SK-N-SH (cell line): ENCODE results near the gene KCNAB1. TPM values are rescaled to one million over a fixed set of nuclear protein-coding genes. Genes with fewer than 3 reads are reported as not detected.
A peak's percentile ranks its signal among the peaks of the same experiment; 100 is the strongest.

Source experiments
- CTCF ChIA-PET: fragments of 300-600, 350-600 bp; formaldehyde crosslinking; extraction: SDS; loops from one replicate; lab custom pipeline; 2021; lab: Yijun Ruan, JAX
- POLR2A ChIA-PET: fragments of 350-600 bp; sonication (Branson Sonifier 250); formaldehyde crosslinking; extraction: SDS; loops from one replicate; lab custom pipeline; 2020; ENCODE audit warnings: antibody characterized with exemption, inconsistent platforms; lab: Yijun Ruan, JAX
- DNase-seq: peaks from one replicate; pipeline ENCODE4 v3.0.0; 2012
- H2AFZ ChIP-seq: fragments of 200-600 bp; sonication (generic); 2 replicates; pipeline ENCODE4 v1.8.1; 2016; ENCODE audit warnings: antibody characterized with exemption, mild to moderate bottlenecking, low read depth
- H3F3A ChIP-seq: fragments of 200-600 bp; sonication (generic); replicated peaks from 2 replicates; pipeline ENCODE3; 2016; ENCODE audit warnings: antibody characterized with exemption, mild to moderate bottlenecking; ENCODE audit not compliant: insufficient read depth
- H3K27ac ChIP-seq, 2 experiments: fragments of 200-500 bp in 1 of 2; fragments of 200-600 bp in 1 of 2; sonication (Bioruptor generic) in 1 of 2; sonication (generic), shearing (Covaris generic) in 1 of 2; 2 replicates each; pipeline versions ENCODE4 v1.5.1 to v1.6.1; 2014 to 2016; ENCODE audit warnings: low read depth in 2 of 2, inconsistent platforms in 1 of 2, low read length in 1 of 2, mild to moderate bottlenecking in 1 of 2, mixed read lengths in 1 of 2
- H3K27me3 ChIP-seq: fragments of 200-600 bp; sonication (generic), shearing (Covaris generic); 2 replicates; pipeline ENCODE4 v1.6.1; 2016; ENCODE audit warnings: mixed run types; ENCODE audit not compliant: insufficient read depth
- H3K36me3 ChIP-seq, 2 experiments: fragments of 200-500 bp in 1 of 2; fragments of 200-600 bp in 1 of 2; sonication (Bioruptor generic) in 1 of 2; sonication (generic) in 1 of 2; replicated peaks in 1 of 2; 2 replicates each; pipeline versions ENCODE3 to v1.5.1; 2014 to 2016; ENCODE audit warnings: low read length in 1 of 2, mild to moderate bottlenecking in 1 of 2; ENCODE audit not compliant: insufficient read depth in 2 of 2, control insufficient read depth in 1 of 2
- H3K4me1 ChIP-seq, 2 experiments: fragments of 200-500 bp in 1 of 2; fragments of 200-600 bp in 1 of 2; sonication (Bioruptor generic) in 1 of 2; sonication (generic), shearing (Covaris generic) in 1 of 2; 2 replicates each; pipeline versions ENCODE4 v1.5.1 to v1.6.1; 2014 to 2016; ENCODE audit warnings: low read depth in 1 of 2, low read length in 1 of 2, mixed run types in 1 of 2; ENCODE audit not compliant: insufficient read depth in 2 of 2, control insufficient read depth in 1 of 2
- H3K4me2 ChIP-seq: fragments of 200-600 bp; sonication (generic), shearing (Covaris generic); 2 replicates; pipeline ENCODE4 v1.6.1; 2017; ENCODE audit warnings: mixed run types
- H3K4me3 ChIP-seq, 2 experiments: fragments of 200-500 bp in 1 of 2; fragments of 200-600 bp in 1 of 2; sonication (Bioruptor generic) in 1 of 2; sonication (generic), shearing (Covaris generic) in 1 of 2; 2 replicates each; pipeline versions ENCODE4 v1.5.1 to v1.8.1; 2014 to 2016; ENCODE audit warnings: low read depth in 2 of 2, inconsistent platforms in 1 of 2, low read length in 1 of 2, mild to moderate bottlenecking in 1 of 2, mixed read lengths in 1 of 2, moderate library complexity in 1 of 2
- H3K79me2 ChIP-seq: fragments of 200-600 bp; sonication (generic); 2 replicates; pipeline ENCODE4 v1.8.1; 2017; ENCODE audit warnings: mild to moderate bottlenecking; ENCODE audit not compliant: insufficient read depth
- H3K9ac ChIP-seq: fragments of 200-600 bp; sonication (generic); 2 replicates; pipeline ENCODE4 v1.6.1; 2017; ENCODE audit warnings: mixed run types
- H3K9me2 ChIP-seq: fragments of 200-600 bp; sonication (generic); 2 replicates; pipeline ENCODE4 v1.6.1; 2017; ENCODE audit warnings: mixed run types
- H3K9me3 ChIP-seq: fragments of 200-600 bp; sonication (generic); 2 replicates; pipeline ENCODE4 v1.6.1; 2017; ENCODE audit warnings: mixed run types, mild to moderate bottlenecking, moderate library complexity
- H4K20me1 ChIP-seq: fragments of 200-600 bp; sonication (generic); 2 replicates; pipeline ENCODE4 v1.6.1; 2017; ENCODE audit warnings: mild to moderate bottlenecking, mixed run types; ENCODE audit not compliant: insufficient read depth
- CHD2 ChIP-seq: fragments of 150-350 bp; IDR thresholded peaks from 2 replicates; pipeline ENCODE4 v1.6.1; 2018; ENCODE audit warnings: low read length; ENCODE audit not compliant: partially characterized antibody
- ELF1 ChIP-seq: IDR thresholded peaks from 2 replicates; pipeline ENCODE4 v1.4.0; 2012
- EP300 ChIP-seq, 2 experiments: IDR thresholded peaks; 2 replicates each; pipeline versions ENCODE4 v1.4.0 to v1.6.1; 2012; ENCODE audit warnings: borderline replicate concordance in 1 of 2, low read depth in 1 of 2, low read length in 1 of 2
- FOSL2 ChIP-seq: IDR thresholded peaks from 2 replicates; pipeline ENCODE4 v1.4.0; 2012; ENCODE audit warnings: low read depth, mild to moderate bottlenecking, moderate library complexity, borderline replicate concordance
- POLR2AphosphoS5 ChIP-seq: IDR thresholded peaks from 2 replicates; pipeline ENCODE4 v1.6.1; 2012; ENCODE audit warnings: low read depth, low read length
- REST ChIP-seq: IDR thresholded peaks from 2 replicates; pipeline ENCODE4 v1.6.1; 2012; ENCODE audit warnings: mild to moderate bottlenecking, low read depth, low read length, moderate library complexity
- RFX5 ChIP-seq: IDR thresholded peaks from 2 replicates; pipeline ENCODE4 v1.6.1; 2012; ENCODE audit warnings: mild to moderate bottlenecking, improper control_type of control experiment, low read length
- TCF12 ChIP-seq: IDR thresholded peaks from 2 replicates; pipeline ENCODE4 v1.4.0; 2012
- USF2 ChIP-seq: fragments of 150-350 bp; IDR thresholded peaks from 2 replicates; pipeline ENCODE4 v1.6.1; 2017; ENCODE audit warnings: antibody characterized with exemption, low read length, low read depth, borderline replicate concordance
- YY1 ChIP-seq: IDR thresholded peaks from 2 replicates; pipeline ENCODE4 v1.4.0; 2012; ENCODE audit warnings: low read depth, mild to moderate bottlenecking
- WGBS: methylation state at CpG from one replicate; pipeline ENCODE4 v1.1.6; 2017; ENCODE audit warnings: low lambda C conversion rate; 5-methylcytosine and 5-hydroxymethylcytosine counted together
- polyA plus RNA-seq, 3 experiments: library from polyadenylated mRNA; depleted of rRNA; stranded (reverse); fragments of >200 nt; gene quantifications; 2 replicates each; pipeline ENCODE4 v1.2.3, GENCODE V29; 2012
- TF ChIP-seq, protein P1 (sequence below): fragments of 150-350 bp; IDR thresholded peaks from 2 replicates; pipeline ENCODE4 v1.6.1; 2016; ENCODE audit warnings: mild to moderate bottlenecking, low read depth, low read length
- TF ChIP-seq, protein P2 (sequence below): IDR thresholded peaks from 2 replicates; pipeline ENCODE4 v1.4.0; 2012; ENCODE audit warnings: low read depth, borderline replicate concordance
- TF ChIP-seq, protein P3 (sequence below): IDR thresholded peaks from 2 replicates; pipeline ENCODE4; 2012
- TF ChIP-seq, protein P4 (sequence below): IDR thresholded peaks from 2 replicates; pipeline ENCODE4 v1.4.0; 2012; ENCODE audit warnings: low read depth

The KCNAB1 gene
- polyA plus RNA-seq, 1 of the 3 experiments (the other 2 are of a cell fraction), result 82.1 TPM

DNA sequence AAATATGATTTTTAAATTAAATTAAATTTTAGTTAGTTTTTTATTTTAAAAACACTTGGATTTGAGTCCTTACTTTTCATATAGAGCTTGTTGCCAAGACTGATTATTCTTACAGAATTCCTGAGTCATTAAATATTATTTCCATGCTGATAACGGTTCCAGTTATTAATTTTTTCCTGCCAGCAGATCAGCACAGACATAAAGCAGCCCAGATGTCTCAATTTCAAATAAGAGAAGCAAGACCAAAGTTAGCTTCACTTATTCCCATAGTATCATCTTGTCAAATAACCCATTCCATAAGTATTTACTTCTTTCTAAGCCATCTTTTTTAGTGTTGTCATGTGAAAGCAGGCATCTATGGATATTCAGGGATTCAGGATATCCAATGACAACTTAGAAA is 359.2 kb downstream of the KCNAB1 start:
- Histone ChIP-seq H4K20me1 (no peaks in the 10 kb centered on the region), H3K36me3 (peaks cover 12 to 29% of the 10 kb centered on the region in 2 experiments), H3K4me3 (no peak overlapping the region), H3K27me3 (no peaks in the 10 kb centered on the region), H3K9me2 (no peaks in the 10 kb centered on the region), H3K4me2 (no peak overlapping the region), H3K9me3 (no peaks in the 10 kb centered on the region), H3K27ac (peak overlapping the region; percentile 11 to 96; a peak in 3 of 4 replicates), H2AFZ (no peak overlapping the region), H3K79me2 (0 out of 2 replicates have a peak, but pooled peaks cover 6% of the 10 kb centered on the region), H3K4me1 (peaks cover 6 to 13% of the 10 kb centered on the region in 2 experiments), H3K9ac (no peak overlapping the region), H3F3A (peaks cover 58% of the 10 kb centered on the region)
- ChIA-PET POLR2A (no interaction called here), CTCF (interaction anchor here (1.1 to 2.9 kb wide), 3 partner anchors 32 to 331 kb away, joined by 3 to 8 read pairs (median 4); no protein-coding TSS in a partner anchor)
- no peak for TF ChIP-seq RFX5
- no peak for TF ChIP-seq REST
- no peak for TF ChIP-seq FOSL2
- TF ChIP-seq, protein P1, sequence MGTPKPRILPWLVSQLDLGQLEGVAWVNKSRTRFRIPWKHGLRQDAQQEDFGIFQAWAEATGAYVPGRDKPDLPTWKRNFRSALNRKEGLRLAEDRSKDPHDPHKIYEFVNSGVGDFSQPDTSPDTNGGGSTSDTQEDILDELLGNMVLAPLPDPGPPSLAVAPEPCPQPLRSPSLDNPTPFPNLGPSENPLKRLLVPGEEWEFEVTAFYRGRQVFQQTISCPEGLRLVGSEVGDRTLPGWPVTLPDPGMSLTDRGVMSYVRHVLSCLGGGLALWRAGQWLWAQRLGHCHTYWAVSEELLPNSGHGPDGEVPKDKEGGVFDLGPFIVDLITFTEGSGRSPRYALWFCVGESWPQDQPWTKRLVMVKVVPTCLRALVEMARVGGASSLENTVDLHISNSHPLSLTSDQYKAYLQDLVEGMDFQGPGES, result no peak
- TF ChIP-seq, protein P2, sequence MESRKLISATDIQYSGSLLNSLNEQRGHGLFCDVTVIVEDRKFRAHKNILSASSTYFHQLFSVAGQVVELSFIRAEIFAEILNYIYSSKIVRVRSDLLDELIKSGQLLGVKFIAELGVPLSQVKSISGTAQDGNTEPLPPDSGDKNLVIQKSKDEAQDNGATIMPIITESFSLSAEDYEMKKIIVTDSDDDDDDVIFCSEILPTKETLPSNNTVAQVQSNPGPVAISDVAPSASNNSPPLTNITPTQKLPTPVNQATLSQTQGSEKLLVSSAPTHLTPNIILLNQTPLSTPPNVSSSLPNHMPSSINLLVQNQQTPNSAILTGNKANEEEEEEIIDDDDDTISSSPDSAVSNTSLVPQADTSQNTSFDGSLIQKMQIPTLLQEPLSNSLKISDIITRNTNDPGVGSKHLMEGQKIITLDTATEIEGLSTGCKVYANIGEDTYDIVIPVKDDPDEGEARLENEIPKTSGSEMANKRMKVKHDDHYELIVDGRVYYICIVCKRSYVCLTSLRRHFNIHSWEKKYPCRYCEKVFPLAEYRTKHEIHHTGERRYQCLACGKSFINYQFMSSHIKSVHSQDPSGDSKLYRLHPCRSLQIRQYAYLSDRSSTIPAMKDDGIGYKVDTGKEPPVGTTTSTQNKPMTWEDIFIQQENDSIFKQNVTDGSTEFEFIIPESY, result no peak
- TF ChIP-seq, protein P3, sequence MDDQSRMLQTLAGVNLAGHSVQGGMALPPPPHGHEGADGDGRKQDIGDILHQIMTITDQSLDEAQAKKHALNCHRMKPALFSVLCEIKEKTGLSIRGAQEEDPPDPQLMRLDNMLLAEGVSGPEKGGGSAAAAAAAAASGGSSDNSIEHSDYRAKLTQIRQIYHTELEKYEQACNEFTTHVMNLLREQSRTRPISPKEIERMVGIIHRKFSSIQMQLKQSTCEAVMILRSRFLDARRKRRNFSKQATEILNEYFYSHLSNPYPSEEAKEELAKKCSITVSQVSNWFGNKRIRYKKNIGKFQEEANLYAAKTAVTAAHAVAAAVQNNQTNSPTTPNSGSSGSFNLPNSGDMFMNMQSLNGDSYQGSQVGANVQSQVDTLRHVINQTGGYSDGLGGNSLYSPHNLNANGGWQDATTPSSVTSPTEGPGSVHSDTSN, result peak; percentile 38; the same call in 1 of the 2 replicates
- no peak for TF ChIP-seq YY1
- TF ChIP-seq TCF12, result peak; percentile 65
- peak in 1 of 2 experiments; percentile 57; a peak in 3 of 4 replicates for TF ChIP-seq EP300 (IDR thresholded peaks at IDR 0.05; ENCODE audit: borderline replicate concordance in 1 of 2, low read depth in 1 of 2, low read length in 1 of 2)
- TF ChIP-seq USF2, result no peak
- TF ChIP-seq ELF1, result no peak
- TF ChIP-seq, protein P4, sequence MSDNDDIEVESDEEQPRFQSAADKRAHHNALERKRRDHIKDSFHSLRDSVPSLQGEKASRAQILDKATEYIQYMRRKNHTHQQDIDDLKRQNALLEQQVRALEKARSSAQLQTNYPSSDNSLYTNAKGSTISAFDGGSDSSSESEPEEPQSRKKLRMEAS, result no peak
- no peak for TF ChIP-seq CHD2
- no peak for TF ChIP-seq POLR2AphosphoS5
- WGBS, result 8% methylated on average over 1 of the region's 1 CpG
- DNase-seq, result no peak
